Ectodermal cell (in vitro differentiated cells): Measurements from ENCODE around the gene MYOG.
A peak's percentile ranks its signal among the peaks of the same experiment; 100 is the strongest.

ENCODE experiments used
- H3K27ac ChIP-seq: 2 replicates; pipeline ENCODE4 v1.7.0; 2013; ENCODE audit warnings: mild to moderate bottlenecking, low read depth, low read length; ENCODE audit not compliant: insufficient read depth, poor library complexity, severe bottlenecking
- H3K27me3 ChIP-seq: 2 replicates; pipeline ENCODE4 v1.7.0; 2013; ENCODE audit warnings: mild to moderate bottlenecking, low read length; ENCODE audit not compliant: insufficient read depth, control insufficient read depth, poor library complexity, severe bottlenecking
- H3K36me3 ChIP-seq: one replicate; pipeline ENCODE4 v1.7.0; 2013; ENCODE audit warnings: low read length; ENCODE audit not compliant: control insufficient read depth, insufficient read depth
- H3K4me1 ChIP-seq: one replicate; pipeline ENCODE4 v1.7.0; 2013; ENCODE audit warnings: low read length; ENCODE audit not compliant: control insufficient read depth, insufficient read depth
- H3K4me3 ChIP-seq: 2 replicates; pipeline ENCODE4 v1.7.0; 2013; ENCODE audit warnings: low read depth, low read length, control low read depth; ENCODE audit not compliant: insufficient read depth
- H3K9me3 ChIP-seq: 2 replicates; pipeline ENCODE4 v1.7.0; 2013; ENCODE audit warnings: mild to moderate bottlenecking, low read length, moderate library complexity; ENCODE audit not compliant: control insufficient read depth
- WGBS, 2 experiments: methylation state at CpG; one replicate each; pipeline ENCODE4 v1.1.7; 2013; ENCODE audit warnings: missing lambda C conversion rate in 2 of 2; 5-methylcytosine and 5-hydroxymethylcytosine counted together

The MYOG gene

DNA sequence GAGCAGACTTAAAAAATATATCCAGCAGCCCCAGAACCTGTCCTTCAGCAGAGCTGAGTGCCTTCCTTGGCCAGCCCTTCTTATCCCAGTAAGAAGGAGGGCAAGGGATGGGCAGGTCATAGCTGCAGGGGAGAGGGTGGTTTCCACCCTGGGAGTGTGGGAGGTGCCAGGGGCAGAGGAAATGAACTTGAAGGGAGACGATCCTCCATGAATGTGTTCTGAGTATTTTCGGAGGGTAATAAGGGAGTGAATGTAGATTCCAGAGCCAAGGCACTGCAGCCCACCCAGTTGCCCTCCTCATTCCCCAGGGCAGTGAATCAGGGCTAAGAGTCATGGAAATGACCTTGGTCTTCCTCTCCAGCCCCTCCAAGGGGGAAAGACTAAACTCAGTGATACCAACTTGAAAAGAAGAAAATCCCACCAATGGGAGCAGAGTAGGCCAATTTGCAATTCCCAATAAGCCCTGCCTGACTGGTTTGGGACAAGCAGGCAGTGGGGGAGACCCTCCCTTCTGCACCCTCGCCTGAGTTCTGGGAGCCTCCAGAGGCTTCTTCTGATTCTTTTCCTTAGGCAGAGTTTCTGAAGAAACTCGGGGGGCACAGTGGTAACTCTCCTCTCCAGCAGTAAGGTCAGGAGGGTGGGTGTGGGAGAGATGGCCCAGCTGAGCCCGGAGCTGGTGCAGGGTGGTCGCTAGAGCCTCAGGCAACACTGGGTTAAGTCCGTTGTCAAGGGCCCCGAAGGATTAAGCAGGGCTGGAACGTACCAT is 4.2 kb downstream of the MYOG start:
- Histone ChIP-seq H3K4me1 (peaks cover 20% of the 10 kb centered on the region), H3K27ac (no peak overlapping the region), H3K9me3 (no peaks in the 10 kb centered on the region), H3K4me3 (no peak overlapping the region), H3K27me3 (peaks cover 16% of the 10 kb centered on the region), H3K36me3 (no peaks in the 10 kb centered on the region)
- whole genome bisulfite sequencing, 2 experiments = 73 to 77% methylated on average over 9 of the region's 9 CpGs

DNA sequence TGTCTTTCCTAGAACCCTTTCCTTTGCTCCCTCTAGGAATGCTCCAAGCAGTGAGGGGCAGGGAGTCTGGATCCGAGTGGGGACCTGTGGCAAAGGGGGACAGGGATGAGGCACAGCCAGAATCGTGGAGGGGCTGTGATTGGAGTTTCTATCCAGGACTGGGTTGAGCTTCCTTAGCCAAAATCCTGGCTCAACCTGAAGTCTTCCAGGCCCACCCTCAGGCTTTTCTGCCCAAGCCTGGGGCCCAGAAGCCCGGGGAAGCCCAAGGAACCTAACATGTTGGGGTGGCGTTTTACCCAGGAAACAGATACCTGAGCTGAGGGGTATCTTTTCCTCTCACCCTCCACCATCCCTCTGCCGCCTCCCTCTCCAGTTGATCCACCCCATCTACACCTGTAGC is 5.4 kb downstream of the MYOG start:
- peaks cover 28% of the 10 kb centered on the region for H3K27me3 ChIP-seq
- H3K27ac ChIP-seq = no peak overlapping the region
- no peaks in the 10 kb centered on the region for H3K9me3 ChIP-seq
- no peak overlapping the region for H3K4me3 ChIP-seq
- H3K36me3 ChIP-seq = no peaks in the 10 kb centered on the region
- 83 to 90% methylated on average over 5 of the region's 5 CpGs for WGBS, 2 experiments
- H3K4me1 ChIP-seq = peaks cover 12% of the 10 kb centered on the region

DNA sequence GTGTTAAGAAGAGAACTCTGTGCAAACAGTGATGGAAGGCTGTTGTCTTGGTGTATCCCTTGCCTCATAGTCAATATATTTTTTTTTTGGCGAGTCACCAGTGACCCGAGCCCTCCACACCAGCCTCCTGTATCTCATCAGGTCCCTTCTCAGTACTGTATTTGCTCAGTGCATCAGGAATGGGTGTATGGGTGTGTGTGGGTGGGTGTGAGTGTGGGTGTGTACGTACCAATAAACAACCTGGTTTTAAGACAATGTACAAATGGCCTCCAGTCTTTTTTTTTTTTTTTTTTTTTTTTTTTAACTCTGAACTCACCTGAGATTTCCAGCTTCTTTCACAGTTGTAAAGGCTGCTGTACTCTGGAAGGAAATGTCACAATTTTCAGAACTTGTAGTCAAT is 7.3 kb downstream of the MYOG start:
- Histone ChIP-seq H3K27me3 (peaks cover 48% of the 10 kb centered on the region), H3K9me3 (no peaks in the 10 kb centered on the region), H3K4me3 (no peak overlapping the region), H3K4me1 (peaks cover 11% of the 10 kb centered on the region), H3K27ac (no peak overlapping the region), H3K36me3 (no peaks in the 10 kb centered on the region)
- 91 to 94% methylated on average over 3 of the region's 3 CpGs for WGBS, 2 experiments

DNA sequence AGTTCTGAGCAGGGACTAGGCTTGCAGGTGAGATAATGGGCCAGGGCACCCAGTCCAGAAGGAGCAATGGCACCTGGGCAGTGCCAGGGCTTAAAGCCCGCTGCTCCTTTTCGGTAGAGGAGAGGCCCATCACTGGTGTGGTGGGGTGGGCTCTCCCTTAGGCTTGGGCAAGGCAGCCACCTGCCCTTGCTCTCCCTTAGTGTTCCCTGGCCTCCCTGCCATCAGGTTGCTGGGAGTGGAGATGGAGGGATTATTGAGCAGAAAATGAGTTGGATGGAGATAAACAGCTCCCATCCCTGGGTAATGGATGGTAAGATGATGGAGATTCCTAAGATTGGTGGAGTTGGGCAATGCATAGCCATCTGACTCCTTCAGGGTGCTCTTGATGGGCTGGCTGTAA is 7.9 kb downstream of the MYOG start:
- 90 to 97% methylated on average over 2 of the region's 2 CpGs for WGBS, 2 experiments
- H3K9me3 ChIP-seq = no peaks in the 10 kb centered on the region
- peaks cover 51% of the 10 kb centered on the region for H3K27me3 ChIP-seq
- H3K4me1 ChIP-seq = peaks cover 6% of the 10 kb centered on the region
- H3K4me3 ChIP-seq = no peak overlapping the region
- H3K36me3 ChIP-seq = no peaks in the 10 kb centered on the region
- no peak overlapping the region for H3K27ac ChIP-seq

DNA sequence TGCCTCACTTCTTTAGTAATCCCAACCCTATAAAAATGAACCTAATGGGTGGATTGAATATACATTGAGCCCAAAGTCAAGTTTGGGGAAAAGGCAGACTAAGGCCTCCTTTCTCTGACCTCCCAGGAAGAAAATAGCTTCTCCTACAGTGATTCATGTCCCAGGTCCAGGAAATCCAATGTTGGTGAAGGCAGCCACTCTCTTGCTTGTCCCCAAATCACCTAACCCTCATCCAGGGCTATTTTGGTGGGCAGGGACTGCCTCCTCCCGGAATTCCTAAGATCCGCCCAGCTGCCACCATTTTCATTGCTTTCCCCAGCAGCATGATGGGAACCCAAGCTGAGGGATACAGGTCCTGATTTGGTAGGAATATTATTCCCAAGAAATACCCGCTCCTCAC is 8.4 kb downstream of the MYOG start:
- H3K4me1 ChIP-seq = peaks cover 1% of the 10 kb centered on the region
- H3K36me3 ChIP-seq = no peaks in the 10 kb centered on the region
- H3K27ac ChIP-seq = no peak overlapping the region
- H3K9me3 ChIP-seq = no peaks in the 10 kb centered on the region
- WGBS, 2 experiments = 93 to 94% methylated on average over 3 of the region's 3 CpGs
- H3K27me3 ChIP-seq = peaks cover 51% of the 10 kb centered on the region
- no peak overlapping the region for H3K4me3 ChIP-seq

DNA sequence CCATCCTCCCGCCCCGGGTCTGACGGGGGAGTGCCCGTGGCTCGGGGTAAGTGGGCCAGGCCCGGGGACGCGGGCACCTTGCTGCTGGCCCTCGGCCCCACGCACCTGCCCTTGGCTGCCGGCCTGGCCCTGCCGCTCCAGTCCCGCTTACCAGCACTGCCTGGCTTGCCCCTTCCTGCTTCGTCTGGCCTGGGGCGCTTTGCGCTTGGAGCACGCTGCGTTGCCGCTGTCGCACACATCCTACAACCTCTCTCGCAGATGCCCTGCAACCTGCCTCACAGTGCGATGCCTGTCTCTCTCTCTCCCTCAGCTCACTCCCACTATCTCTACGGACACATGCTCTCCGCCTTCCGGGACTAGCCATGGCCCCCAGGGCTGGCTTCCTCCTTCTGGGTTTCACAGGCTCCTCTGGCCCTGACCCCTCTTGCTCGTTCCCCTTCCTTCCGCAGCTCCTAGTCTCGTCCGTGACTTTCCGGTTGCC is 9.7 kb downstream of the MYOG start:
- no peaks in the 10 kb centered on the region for H3K9me3 ChIP-seq
- H3K27ac ChIP-seq = no peak overlapping the region
- 46 to 48% methylated on average over 29 of the region's 30 CpGs for WGBS, 2 experiments
- H3K4me1 ChIP-seq = no peaks in the 10 kb centered on the region
- peaks cover 51% of the 10 kb centered on the region for H3K27me3 ChIP-seq
- peak overlapping the region; percentile 30 for H3K4me3 ChIP-seq
- no peaks in the 10 kb centered on the region for H3K36me3 ChIP-seq

DNA sequence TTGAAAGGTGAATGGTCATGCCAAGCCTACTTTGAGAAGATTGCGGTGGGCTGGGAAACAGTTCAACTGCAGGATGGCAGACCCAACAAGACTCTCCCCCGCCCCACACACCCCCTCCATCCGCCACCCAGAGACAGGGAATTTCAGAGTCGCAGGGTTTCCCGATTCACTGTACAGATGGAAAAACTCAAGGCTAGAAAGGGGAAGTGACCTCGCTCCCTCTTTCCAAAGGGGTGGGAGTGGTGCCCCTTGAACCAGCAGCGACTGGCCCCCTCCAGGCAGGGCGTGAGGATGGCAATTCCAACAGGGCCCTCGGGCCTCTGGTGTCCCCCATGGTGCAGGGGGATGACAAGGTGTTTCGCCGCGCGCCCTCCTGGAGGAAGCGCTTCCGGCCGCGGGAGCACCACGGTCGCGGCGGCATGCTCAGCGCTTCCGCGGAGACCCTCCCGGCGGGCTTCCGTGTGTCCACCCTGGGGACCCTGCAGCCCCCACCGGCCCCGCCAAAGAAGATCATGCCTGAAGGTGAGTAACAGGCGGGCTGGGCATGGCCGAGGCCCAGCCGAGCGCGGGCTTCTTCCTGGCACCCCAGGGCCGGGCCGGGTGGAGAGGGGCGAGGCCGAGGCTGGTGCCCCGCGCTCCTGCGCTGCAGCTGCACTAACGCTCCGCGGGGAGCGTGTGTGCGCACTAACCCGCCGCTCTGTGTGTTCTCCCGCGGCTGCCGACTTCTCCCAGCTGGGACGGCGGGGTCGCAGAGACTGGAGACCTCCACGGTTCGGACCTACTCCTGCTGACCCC is 10.4 kb downstream of the MYOG start:
- Histone ChIP-seq H3K4me3 (peak overlapping the region; percentile 30), H3K27me3 (peaks cover 51% of the 10 kb centered on the region), H3K36me3 (no peaks in the 10 kb centered on the region)

DNA sequence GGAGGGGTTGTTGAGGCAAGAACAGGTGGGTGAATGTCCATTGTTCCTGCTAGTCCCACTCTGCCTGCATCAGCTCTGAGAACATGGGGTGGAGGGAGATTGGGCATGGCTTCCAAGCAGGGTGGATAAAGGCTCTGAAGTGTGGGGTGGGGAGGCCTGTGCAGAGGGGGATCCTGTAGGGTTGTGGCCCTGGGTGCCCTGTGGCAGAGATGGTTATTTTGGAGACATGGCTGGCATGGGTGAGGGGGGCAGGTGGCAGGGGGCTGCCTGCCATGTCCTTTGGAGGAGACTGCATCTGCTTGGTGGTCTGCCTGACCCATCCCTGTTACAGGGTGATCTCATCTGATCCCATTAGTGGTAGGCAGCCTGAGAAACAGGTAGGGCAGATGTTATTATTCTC is 11.2 kb downstream of the MYOG start:
- H3K4me1 ChIP-seq = no peaks in the 10 kb centered on the region
- no peaks in the 10 kb centered on the region for H3K36me3 ChIP-seq
- H3K9me3 ChIP-seq = no peaks in the 10 kb centered on the region
- peaks cover 51% of the 10 kb centered on the region for H3K27me3 ChIP-seq
- H3K27ac ChIP-seq = no peak overlapping the region
- H3K4me3 ChIP-seq = no peak overlapping the region

More for the DNA sequence above, 10.4 kb downstream of the MYOG start:
- Histone ChIP-seq H3K9me3 (no peaks in the 10 kb centered on the region), H3K4me1 (no peaks in the 10 kb centered on the region), H3K27ac (no peak overlapping the region)
- 19% methylated on average over 56 of the region's 56 CpGs for WGBS, 2 experiments

DNA sequence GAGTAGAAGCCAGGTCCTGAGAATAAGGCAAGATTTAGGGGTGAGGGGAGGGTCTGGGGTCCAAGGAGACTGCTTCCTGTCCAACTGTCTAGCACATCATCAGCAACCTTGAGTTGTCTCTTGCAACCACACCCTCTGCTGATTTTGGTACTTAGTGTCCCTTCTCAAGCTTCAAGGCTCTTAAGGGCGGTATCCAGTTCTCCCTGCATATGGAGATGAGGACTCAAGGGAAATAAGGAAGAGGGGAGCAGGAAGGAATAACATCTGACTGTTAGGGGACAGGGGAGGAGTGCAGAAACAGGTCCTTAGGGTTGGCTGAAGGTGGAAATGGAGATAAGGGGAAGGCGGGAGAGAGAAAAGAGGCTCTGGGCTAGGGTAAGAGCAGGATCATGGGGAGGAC is 12.3 kb downstream of the MYOG start:
- H3K27ac ChIP-seq = no peak overlapping the region
- H3K9me3 ChIP-seq = no peaks in the 10 kb centered on the region
- no peak overlapping the region for H3K4me3 ChIP-seq
- 84 to 87% methylated on average over 2 of the region's 2 CpGs for WGBS, 2 experiments
- H3K4me1 ChIP-seq = no peaks in the 10 kb centered on the region
- no peaks in the 10 kb centered on the region for H3K36me3 ChIP-seq
- peaks cover 51% of the 10 kb centered on the region for H3K27me3 ChIP-seq

DNA sequence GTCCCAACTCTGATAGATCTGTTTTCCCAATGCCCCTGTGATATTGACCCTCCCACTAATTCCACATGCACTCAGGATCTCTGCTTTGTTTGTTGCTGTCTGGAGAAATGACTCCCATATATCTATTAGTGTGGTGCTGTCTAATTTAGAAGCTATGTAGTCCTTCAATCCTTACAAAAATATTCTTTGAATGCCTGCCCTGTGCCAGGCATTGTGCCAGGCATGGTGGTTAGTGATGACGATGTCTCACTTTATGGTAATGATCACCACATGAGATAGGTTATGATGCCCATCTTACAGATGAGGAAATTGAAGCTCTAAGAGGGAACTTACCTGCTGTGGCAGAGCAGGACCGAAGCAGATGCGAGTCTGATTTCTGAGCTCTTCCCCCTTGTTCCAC is 12.9 kb downstream of the MYOG start:
- 94 to 96% methylated on average over 3 of the region's 3 CpGs for WGBS, 2 experiments
- H3K27me3 ChIP-seq = peaks cover 48% of the 10 kb centered on the region

More for the DNA sequence above, 12.9 kb downstream of the MYOG start:
- H3K9me3 ChIP-seq = no peaks in the 10 kb centered on the region
- no peaks in the 10 kb centered on the region for H3K4me1 ChIP-seq
- no peak overlapping the region for H3K27ac ChIP-seq
- no peaks in the 10 kb centered on the region for H3K36me3 ChIP-seq
- no peak overlapping the region for H3K4me3 ChIP-seq
